Upper lobe of left lung (tissue), 6 donors: ENCODE data around the gene VKORC1L1. TPM values are rescaled to one million over a fixed set of nuclear protein-coding genes. Genes with fewer than 3 reads are reported as not detected.
"Not testable (repeated sequence)": the region's sequence is repeated elsewhere in the genome, so short reads cannot be mapped to it uniquely, and the experiment has no call there.

ENCODE experiments used
- ATAC-seq, 2 donors: fragments of 200-7000 bp; cut with Tn5 transposase; one replicate each; pipeline ENCODE4 v1.9.1; 2022; ENCODE audit warnings: mild to moderate bottlenecking in 2 of 2, moderate library complexity in 2 of 2; ENCODE audit not compliant: low FRiP score in 2 of 2
- DNase-seq, 2 donors: peaks; one replicate each; pipeline ENCODE4 v3.0.0-alpha.2; 2019 to 2020
- H3K27ac ChIP-seq, 4 donors: fragments of 200-600 bp; sonication (generic); one replicate each; pipeline ENCODE4 v1.5.1; 2016 to 2019
- H3K27me3 ChIP-seq, 4 donors: fragments of 200-600 bp; sonication (generic); one replicate each; pipeline ENCODE4 v1.5.1; 2017 to 2019
- H3K36me3 ChIP-seq, 4 donors: fragments of 200-600 bp; sonication (generic); one replicate each; pipeline ENCODE4 v1.5.1; 2016 to 2019
- H3K4me1 ChIP-seq, 4 donors: fragments of 200-600 bp; sonication (generic); one replicate each; pipeline ENCODE4 v1.5.1; 2018 to 2019
- H3K4me3 ChIP-seq, 4 donors: fragments of 200-600 bp; sonication (generic); one replicate each; pipeline ENCODE4 v1.5.1; 2017 to 2019; ENCODE audit warnings: mild to moderate bottlenecking in 2 of 4, moderate library complexity in 1 of 4
- H3K9me3 ChIP-seq, 4 donors: fragments of 200-600 bp; sonication (generic); one replicate each; pipeline ENCODE4 v1.5.1; 2018 to 2019
- EP300 ChIP-seq, 4 donors: sonication (generic); formaldehyde crosslinking; IDR thresholded peaks; one replicate each; pipeline ENCODE4 v1.5.1; 2017; ENCODE audit warnings: antibody characterized with exemption in 4 of 4, control low read depth in 2 of 4
- POLR2A ChIP-seq, 4 donors: fragments of 450-650 bp; IDR thresholded peaks; one replicate each; pipeline ENCODE4 v1.5.1; 2016 to 2017; ENCODE audit warnings: antibody characterized with exemption in 4 of 4, mild to moderate bottlenecking in 2 of 4
- POLR2AphosphoS5 ChIP-seq, 2 donors: sonication (generic); formaldehyde crosslinking; IDR thresholded peaks; one replicate each; pipeline ENCODE4 v1.5.1; 2017; ENCODE audit warnings: antibody characterized with exemption in 2 of 2
- WGBS, 2 donors: methylation state at CpG; one replicate each; pipeline ENCODE4 v1.1.5; 2017 to 2018; 5-methylcytosine and 5-hydroxymethylcytosine counted together
- total RNA-seq, 6 donors: library from RNA; depleted of rRNA in 4 of 6; stranded (reverse); fragments of >200 nt in 4 of 6; gene quantifications; one replicate each; pipeline versions ENCODE4 v1.1.0 to v1.2.1, GENCODE V29; 2016 to 2021
- TF ChIP-seq, protein P1 (sequence below), 6 experiments: fragments of 450-650 bp in 4 of 6; fragments of 200-600 bp in 2 of 6; sonication (generic) in 2 of 6; IDR thresholded peaks; one replicate each; pipeline ENCODE4 v1.5.1; 2016 to 2019; ENCODE audit warnings: antibody characterized with exemption in 6 of 6
- donor health status: DM: no; HTN: no; CAD: no; lungs with moderate emphysema.
- donor health status: DM: no; HTN: yes; CAD: no; lungs with severe emphysema.

Gene VKORC1L1
- total RNA-seq, 6 donors from 2014 or later: 14.7 to 49.1 (median 33.8) TPM

DNA sequence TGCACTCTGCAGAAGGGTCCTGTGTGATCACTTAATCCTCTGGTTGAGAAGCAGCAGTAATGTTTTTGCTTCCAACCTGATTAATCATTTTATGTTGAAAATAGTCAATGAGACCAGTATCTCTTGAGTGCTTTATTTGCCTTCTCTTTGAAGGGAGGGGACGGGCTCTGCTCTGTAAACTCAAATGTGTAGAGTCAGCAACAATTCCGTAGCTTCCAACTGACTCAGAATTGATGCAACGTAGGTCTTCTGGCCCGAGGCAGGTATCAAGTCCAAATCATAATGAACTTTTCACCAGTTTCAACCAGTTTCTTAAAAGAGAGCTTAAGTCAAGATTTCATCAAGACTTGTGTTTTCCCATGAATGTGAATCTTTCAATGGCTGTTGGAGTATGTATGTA is 82.8 kb downstream of the VKORC1L1 start:
- no peak for ATAC-seq
- H3K4me3 ChIP-seq: no peak overlapping the region
- no peaks in the 10 kb centered on the region for H3K4me1 ChIP-seq
- H3K9me3 ChIP-seq: no peaks in the 10 kb centered on the region
- TF ChIP-seq, protein P1, sequence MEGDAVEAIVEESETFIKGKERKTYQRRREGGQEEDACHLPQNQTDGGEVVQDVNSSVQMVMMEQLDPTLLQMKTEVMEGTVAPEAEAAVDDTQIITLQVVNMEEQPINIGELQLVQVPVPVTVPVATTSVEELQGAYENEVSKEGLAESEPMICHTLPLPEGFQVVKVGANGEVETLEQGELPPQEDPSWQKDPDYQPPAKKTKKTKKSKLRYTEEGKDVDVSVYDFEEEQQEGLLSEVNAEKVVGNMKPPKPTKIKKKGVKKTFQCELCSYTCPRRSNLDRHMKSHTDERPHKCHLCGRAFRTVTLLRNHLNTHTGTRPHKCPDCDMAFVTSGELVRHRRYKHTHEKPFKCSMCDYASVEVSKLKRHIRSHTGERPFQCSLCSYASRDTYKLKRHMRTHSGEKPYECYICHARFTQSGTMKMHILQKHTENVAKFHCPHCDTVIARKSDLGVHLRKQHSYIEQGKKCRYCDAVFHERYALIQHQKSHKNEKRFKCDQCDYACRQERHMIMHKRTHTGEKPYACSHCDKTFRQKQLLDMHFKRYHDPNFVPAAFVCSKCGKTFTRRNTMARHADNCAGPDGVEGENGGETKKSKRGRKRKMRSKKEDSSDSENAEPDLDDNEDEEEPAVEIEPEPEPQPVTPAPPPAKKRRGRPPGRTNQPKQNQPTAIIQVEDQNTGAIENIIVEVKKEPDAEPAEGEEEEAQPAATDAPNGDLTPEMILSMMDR (IDR thresholded peaks at IDR 0.05): no peak
- TF ChIP-seq POLR2AphosphoS5 (IDR thresholded peaks at IDR 0.05) (no peak), POLR2A (IDR thresholded peaks at IDR 0.05) (no peak), EP300 (IDR thresholded peaks at IDR 0.05) (no peak)
- H3K27me3 ChIP-seq: no peaks in the 10 kb centered on the region
- WGBS, 2 donors: 86 to 89% methylated on average over 4 of the region's 4 CpGs
- DNase-seq: no peak
- no peak overlapping the region for H3K27ac ChIP-seq
- peaks cover 28 to 57% (median 37%) of the 10 kb centered on the region in 4 donors for H3K36me3 ChIP-seq

DNA sequence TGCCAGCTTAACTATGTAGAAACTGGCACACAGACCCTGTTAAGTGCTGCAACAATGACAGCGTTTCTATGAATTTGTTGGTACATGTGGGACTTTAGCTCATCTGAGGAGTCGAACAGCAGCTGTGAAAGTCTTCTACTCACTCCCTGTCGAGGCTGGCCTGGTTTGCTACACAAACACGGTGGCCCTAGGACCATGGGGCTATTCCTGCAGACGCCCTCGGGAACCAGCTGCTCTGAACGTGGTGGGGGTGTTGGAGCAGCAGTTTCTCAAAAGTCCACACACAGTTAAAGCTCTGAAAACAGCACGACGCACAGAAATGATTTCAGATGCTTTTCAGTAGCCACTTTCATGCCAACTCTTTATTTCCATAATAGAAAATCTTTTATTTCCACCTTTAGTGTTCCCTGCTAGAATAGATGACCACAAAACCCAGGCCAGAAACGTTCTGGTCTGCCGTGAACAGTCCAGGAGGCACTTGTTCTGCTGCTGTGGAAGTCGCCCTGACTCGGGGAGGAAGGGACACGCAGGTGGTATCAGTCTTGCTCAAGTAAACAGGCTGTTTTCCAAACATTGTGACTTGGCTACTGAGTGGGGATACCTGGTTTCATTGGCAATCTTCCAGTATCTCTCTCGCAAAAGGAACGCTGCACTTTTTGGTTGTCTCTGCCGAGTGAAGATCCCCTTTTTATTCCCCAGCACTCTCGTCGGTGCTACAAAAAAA is 87.6 kb downstream of the VKORC1L1 start:
- Histone ChIP-seq H3K36me3 (peaks cover 31 to 85% (median 63%) of the 10 kb centered on the region in 4 donors), H3K9me3 (no peaks in the 10 kb centered on the region), H3K4me1 (no peaks in the 10 kb centered on the region), H3K4me3 (no peak overlapping the region), H3K27ac (no peak overlapping the region), H3K27me3 (no peaks in the 10 kb centered on the region)
- ATAC-seq (no peak), DNase-seq (no peak)
- TF ChIP-seq POLR2AphosphoS5 (IDR thresholded peaks at IDR 0.05): no peak
- no peak for TF ChIP-seq POLR2A (IDR thresholded peaks at IDR 0.05)
- TF ChIP-seq EP300 (IDR thresholded peaks at IDR 0.05): no peak
- TF ChIP-seq, protein P1 (IDR thresholded peaks at IDR 0.05): no peak
- WGBS, 2 donors: 80% methylated on average over 17 of the region's 19 CpGs

DNA sequence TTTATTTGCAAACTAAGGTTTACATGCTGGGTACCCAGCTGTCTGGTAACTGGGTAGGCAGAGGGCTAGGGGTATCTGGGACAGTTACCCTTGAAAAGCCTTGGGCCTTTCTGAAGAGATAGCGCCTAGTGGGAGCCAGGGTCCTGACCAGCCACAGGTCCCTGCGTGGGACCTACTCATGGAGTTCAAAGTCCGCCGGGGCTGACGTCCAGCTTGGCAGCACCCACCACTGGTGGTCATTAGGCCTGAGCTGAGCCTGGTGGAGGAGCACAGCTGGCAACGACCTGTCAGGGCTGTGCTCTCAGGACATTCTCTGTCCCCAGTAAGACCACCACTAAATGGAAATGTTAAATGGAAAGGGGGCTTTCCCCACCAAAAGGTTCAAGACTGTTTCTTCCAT is 89.2 kb downstream of the VKORC1L1 start:
- WGBS, 2 donors: 89% methylated on average over 6 of the region's 6 CpGs; no CpG with 5 or more reads in 1 of the 2 donors
- TF ChIP-seq EP300 (IDR thresholded peaks at IDR 0.05) (no peak), POLR2AphosphoS5 (IDR thresholded peaks at IDR 0.05) (no peak), POLR2A (IDR thresholded peaks at IDR 0.05) (no peak)
- TF ChIP-seq, protein P1 (IDR thresholded peaks at IDR 0.05): no peak
- DNase-seq (no peak), ATAC-seq (peak in 1 of 2 donors; percentile 40)
- Histone ChIP-seq H3K27ac (no peak overlapping the region), H3K27me3 (no peaks in the 10 kb centered on the region), H3K4me3 (no peak overlapping the region), H3K36me3 (peaks cover 28 to 92% (median 71%) of the 10 kb centered on the region in 4 donors), H3K9me3 (no peaks in the 10 kb centered on the region), H3K4me1 (no peaks in the 10 kb centered on the region)

DNA sequence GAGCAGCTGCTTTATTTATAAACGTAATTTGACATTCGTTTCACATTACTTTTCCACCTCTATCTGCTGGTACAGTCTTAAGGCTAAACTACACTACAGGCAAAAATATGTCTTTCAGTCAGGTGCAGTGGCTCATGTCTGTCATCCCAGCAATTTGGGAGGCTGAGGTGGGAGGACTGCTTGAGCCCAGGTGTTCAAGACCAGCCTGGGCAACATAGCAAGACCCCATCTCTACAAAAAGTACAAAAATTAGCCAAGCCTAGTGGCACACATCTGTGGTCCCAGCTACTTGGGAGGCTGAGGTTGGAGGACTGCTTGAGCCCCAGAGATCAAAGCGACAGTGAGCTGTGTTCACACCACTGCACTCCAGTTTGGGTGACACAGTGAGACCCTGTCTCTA is 91.8 kb downstream of the VKORC1L1 start:
- not testable (repeated sequence) for ATAC-seq, H3K4me1 ChIP-seq, H3K27me3 ChIP-seq, H3K9me3 ChIP-seq, H3K27ac ChIP-seq, DNase-seq, H3K4me3 ChIP-seq
- WGBS, 2 donors: 92 to 95% methylated on average over 3 of the region's 3 CpGs
- H3K36me3 ChIP-seq: peaks cover 39 to 100% (median 87%) of the 10 kb centered on the region in 4 donors

DNA sequence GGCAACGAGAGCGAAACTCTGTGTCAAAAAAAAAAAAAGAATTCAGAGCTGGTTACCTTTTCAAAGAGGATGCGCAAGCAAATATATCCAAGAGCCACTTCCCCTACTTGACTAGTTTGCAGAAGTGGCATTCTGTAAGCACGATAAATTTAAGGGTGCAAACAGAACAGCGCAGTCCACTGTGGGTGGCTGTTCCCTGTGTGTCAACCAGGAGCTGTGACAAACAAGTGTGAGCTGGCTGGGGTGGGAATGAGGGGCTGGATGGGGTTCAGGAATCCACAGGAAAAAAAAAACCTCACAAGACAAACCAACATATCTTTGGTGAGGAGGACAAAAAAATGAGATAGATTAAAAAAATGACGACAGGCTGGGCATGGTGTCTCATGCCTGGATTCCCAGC is 93.3 kb downstream of the VKORC1L1 start:
- 85 to 95% methylated on average over 6 of the region's 6 CpGs for WGBS, 2 donors
- no peaks in the 10 kb centered on the region for H3K4me1 ChIP-seq
- no peaks in the 10 kb centered on the region for H3K9me3 ChIP-seq
- ATAC-seq: no peak
- DNase-seq: no peak
- H3K36me3 ChIP-seq: peaks cover 29 to 100% (median 88%) of the 10 kb centered on the region in 4 donors
- TF ChIP-seq, protein P1 (IDR thresholded peaks at IDR 0.05): no peak
- TF ChIP-seq POLR2AphosphoS5 (IDR thresholded peaks at IDR 0.05) (no peak), EP300 (IDR thresholded peaks at IDR 0.05) (no peak), POLR2A (IDR thresholded peaks at IDR 0.05) (no peak)
- H3K27ac ChIP-seq: no peak overlapping the region
- no peaks in the 10 kb centered on the region for H3K27me3 ChIP-seq
- no peak overlapping the region for H3K4me3 ChIP-seq
